SK-N-SH (cell line): Measurements from ENCODE around the gene PODXL. TPM values are rescaled to one million over a fixed set of nuclear protein-coding genes. Genes with fewer than 3 reads are reported as not detected.

Experiments used
- CTCF ChIA-PET: fragments of 300-600, 350-600 bp; formaldehyde crosslinking; extraction: SDS; loops from one replicate; lab custom pipeline; 2021; lab: Yijun Ruan, JAX
- POLR2A ChIA-PET: fragments of 350-600 bp; sonication (Branson Sonifier 250); formaldehyde crosslinking; extraction: SDS; loops from one replicate; lab custom pipeline; 2020; ENCODE audit warnings: antibody characterized with exemption, inconsistent platforms; lab: Yijun Ruan, JAX
- DNase-seq: peaks from one replicate; pipeline ENCODE4 v3.0.0; 2012
- H2AFZ ChIP-seq: fragments of 200-600 bp; sonication (generic); 2 replicates; pipeline ENCODE4 v1.8.1; 2016; ENCODE audit warnings: antibody characterized with exemption, mild to moderate bottlenecking, low read depth
- H3F3A ChIP-seq: fragments of 200-600 bp; sonication (generic); replicated peaks from 2 replicates; pipeline ENCODE3; 2016; ENCODE audit warnings: antibody characterized with exemption, mild to moderate bottlenecking; ENCODE audit not compliant: insufficient read depth
- H3K27ac ChIP-seq, 2 experiments: fragments of 200-500 bp in 1 of 2; fragments of 200-600 bp in 1 of 2; sonication (Bioruptor generic) in 1 of 2; sonication (generic), shearing (Covaris generic) in 1 of 2; 2 replicates each; pipeline versions ENCODE4 v1.5.1 to v1.6.1; 2014 to 2016; ENCODE audit warnings: low read depth in 2 of 2, inconsistent platforms in 1 of 2, low read length in 1 of 2, mild to moderate bottlenecking in 1 of 2, mixed read lengths in 1 of 2
- H3K27me3 ChIP-seq: fragments of 200-600 bp; sonication (generic), shearing (Covaris generic); 2 replicates; pipeline ENCODE4 v1.6.1; 2016; ENCODE audit warnings: mixed run types; ENCODE audit not compliant: insufficient read depth
- H3K36me3 ChIP-seq, 2 experiments: fragments of 200-500 bp in 1 of 2; fragments of 200-600 bp in 1 of 2; sonication (Bioruptor generic) in 1 of 2; sonication (generic) in 1 of 2; replicated peaks in 1 of 2; 2 replicates each; pipeline versions ENCODE3 to v1.5.1; 2014 to 2016; ENCODE audit warnings: low read length in 1 of 2, mild to moderate bottlenecking in 1 of 2; ENCODE audit not compliant: insufficient read depth in 2 of 2, control insufficient read depth in 1 of 2
- H3K4me1 ChIP-seq, 2 experiments: fragments of 200-500 bp in 1 of 2; fragments of 200-600 bp in 1 of 2; sonication (Bioruptor generic) in 1 of 2; sonication (generic), shearing (Covaris generic) in 1 of 2; 2 replicates each; pipeline versions ENCODE4 v1.5.1 to v1.6.1; 2014 to 2016; ENCODE audit warnings: low read depth in 1 of 2, low read length in 1 of 2, mixed run types in 1 of 2; ENCODE audit not compliant: insufficient read depth in 2 of 2, control insufficient read depth in 1 of 2
- H3K4me2 ChIP-seq: fragments of 200-600 bp; sonication (generic), shearing (Covaris generic); 2 replicates; pipeline ENCODE4 v1.6.1; 2017; ENCODE audit warnings: mixed run types
- H3K4me3 ChIP-seq, 2 experiments: fragments of 200-500 bp in 1 of 2; fragments of 200-600 bp in 1 of 2; sonication (Bioruptor generic) in 1 of 2; sonication (generic), shearing (Covaris generic) in 1 of 2; 2 replicates each; pipeline versions ENCODE4 v1.5.1 to v1.8.1; 2014 to 2016; ENCODE audit warnings: low read depth in 2 of 2, inconsistent platforms in 1 of 2, low read length in 1 of 2, mild to moderate bottlenecking in 1 of 2, mixed read lengths in 1 of 2, moderate library complexity in 1 of 2
- H3K79me2 ChIP-seq: fragments of 200-600 bp; sonication (generic); 2 replicates; pipeline ENCODE4 v1.8.1; 2017; ENCODE audit warnings: mild to moderate bottlenecking; ENCODE audit not compliant: insufficient read depth
- H3K9ac ChIP-seq: fragments of 200-600 bp; sonication (generic); 2 replicates; pipeline ENCODE4 v1.6.1; 2017; ENCODE audit warnings: mixed run types
- H3K9me2 ChIP-seq: fragments of 200-600 bp; sonication (generic); 2 replicates; pipeline ENCODE4 v1.6.1; 2017; ENCODE audit warnings: mixed run types
- H3K9me3 ChIP-seq: fragments of 200-600 bp; sonication (generic); 2 replicates; pipeline ENCODE4 v1.6.1; 2017; ENCODE audit warnings: mixed run types, mild to moderate bottlenecking, moderate library complexity
- H4K20me1 ChIP-seq: fragments of 200-600 bp; sonication (generic); 2 replicates; pipeline ENCODE4 v1.6.1; 2017; ENCODE audit warnings: mild to moderate bottlenecking, mixed run types; ENCODE audit not compliant: insufficient read depth
- ELF1 ChIP-seq: IDR thresholded peaks from 2 replicates; pipeline ENCODE4 v1.4.0; 2012
- EP300 ChIP-seq, 2 experiments: IDR thresholded peaks; 2 replicates each; pipeline versions ENCODE4 v1.4.0 to v1.6.1; 2012; ENCODE audit warnings: borderline replicate concordance in 1 of 2, low read depth in 1 of 2, low read length in 1 of 2
- EZH2phosphoT487 ChIP-seq: fragments of 200-600 bp; sonication (generic); IDR thresholded peaks from 2 replicates; pipeline ENCODE4 v1.6.1; 2017; ENCODE audit warnings: low read depth, mixed run types, mild to moderate bottlenecking, antibody characterized with exemption, moderate library complexity, borderline replicate concordance
- FOSL2 ChIP-seq: IDR thresholded peaks from 2 replicates; pipeline ENCODE4 v1.4.0; 2012; ENCODE audit warnings: low read depth, mild to moderate bottlenecking, moderate library complexity, borderline replicate concordance
- GABPA ChIP-seq: IDR thresholded peaks from 2 replicates; pipeline ENCODE4 v1.4.0; 2012; ENCODE audit warnings: low read depth, mild to moderate bottlenecking
- IRF3 ChIP-seq: fragments of 150-350 bp; IDR thresholded peaks from 2 replicates; pipeline ENCODE4 v1.6.1; 2016; ENCODE audit warnings: mild to moderate bottlenecking, low read depth, low read length
- JUND ChIP-seq: IDR thresholded peaks from 2 replicates; pipeline ENCODE4 v1.4.0; 2012
- MEF2A ChIP-seq: IDR thresholded peaks from 2 replicates; pipeline ENCODE4 v1.4.0; 2012; ENCODE audit warnings: low read depth, borderline replicate concordance
- MXI1 ChIP-seq: IDR thresholded peaks from 2 replicates; pipeline ENCODE4 v1.6.1; 2012; ENCODE audit warnings: mild to moderate bottlenecking, low read depth, low read length, improper control_type of control experiment
- NFIC ChIP-seq: IDR thresholded peaks from 2 replicates; pipeline ENCODE4 v1.4.0; 2012; ENCODE audit warnings: borderline replicate concordance
- RAD21 ChIP-seq: IDR thresholded peaks from 2 replicates; pipeline ENCODE4 v1.6.1; 2012; ENCODE audit warnings: mild to moderate bottlenecking, low read length
- REST ChIP-seq: IDR thresholded peaks from 2 replicates; pipeline ENCODE4 v1.6.1; 2012; ENCODE audit warnings: mild to moderate bottlenecking, low read depth, low read length, moderate library complexity
- RFX5 ChIP-seq: IDR thresholded peaks from 2 replicates; pipeline ENCODE4 v1.6.1; 2012; ENCODE audit warnings: mild to moderate bottlenecking, improper control_type of control experiment, low read length
- RXRA ChIP-seq: IDR thresholded peaks from 2 replicates; pipeline ENCODE4 v1.4.0; 2012; ENCODE audit warnings: low read depth, mild to moderate bottlenecking, borderline replicate concordance
- TCF12 ChIP-seq: IDR thresholded peaks from 2 replicates; pipeline ENCODE4 v1.4.0; 2012
- WGBS: methylation state at CpG from one replicate; pipeline ENCODE4 v1.1.6; 2017; ENCODE audit warnings: low lambda C conversion rate; 5-methylcytosine and 5-hydroxymethylcytosine counted together
- polyA plus RNA-seq, 3 experiments: library from polyadenylated mRNA; depleted of rRNA; stranded (reverse); fragments of >200 nt; gene quantifications; 2 replicates each; pipeline ENCODE4 v1.2.3, GENCODE V29; 2012
- TF ChIP-seq, protein P1 (sequence below): fragments of 200-600 bp; sonication (generic); IDR thresholded peaks from 2 replicates; pipeline ENCODE4 v1.6.1; 2017; ENCODE audit warnings: antibody characterized with exemption, mild to moderate bottlenecking, moderate library complexity
- TF ChIP-seq, protein P2 (sequence below): IDR thresholded peaks from 2 replicates; pipeline ENCODE4 v1.4.0; 2012; ENCODE audit warnings: low read depth

The PODXL gene
- polyA plus RNA-seq, 1 of the 3 experiments (the other 2 are of a cell fraction), result 76.1 TPM

DNA sequence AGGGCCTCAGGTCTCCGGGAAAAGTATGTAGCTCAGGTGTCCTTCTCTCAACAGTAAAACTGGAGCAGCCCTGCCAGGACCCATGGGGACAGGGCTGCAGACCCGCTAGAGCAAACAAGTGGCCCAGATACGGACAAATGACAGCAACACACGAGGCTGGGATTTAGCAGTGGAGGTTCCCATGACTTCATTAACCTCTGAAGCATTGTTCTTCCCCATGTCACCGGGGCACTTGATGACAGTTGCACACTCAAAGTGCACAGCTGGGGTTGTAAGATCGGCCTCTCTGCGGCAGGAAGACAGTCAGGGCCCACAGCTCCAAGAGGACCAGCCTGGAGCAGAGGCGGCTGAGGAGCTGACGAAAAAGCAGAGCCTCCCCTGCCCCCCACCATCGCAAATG, 12.5 kb upstream of the PODXL start:
- H3K9me3 ChIP-seq, result no peaks in the 10 kb centered on the region
- CTCF ChIA-PET, result no interaction called here
- no peaks in the 10 kb centered on the region for H3K36me3 ChIP-seq
- TF ChIP-seq RFX5 (no peak), MXI1 (no peak), GABPA (no peak), EZH2phosphoT487 (no peak), FOSL2 (no peak), TCF12 (no peak), RAD21 (no peak), MEF2A (no peak), IRF3 (no peak), ELF1 (no peak), RXRA (no peak), EP300 (IDR thresholded peaks at IDR 0.05; ENCODE audit: borderline replicate concordance in 1 of 2, low read depth in 1 of 2, low read length in 1 of 2) (no peak), NFIC (no peak), REST (no peak), JUND (no peak)
- TF ChIP-seq, protein P1, sequence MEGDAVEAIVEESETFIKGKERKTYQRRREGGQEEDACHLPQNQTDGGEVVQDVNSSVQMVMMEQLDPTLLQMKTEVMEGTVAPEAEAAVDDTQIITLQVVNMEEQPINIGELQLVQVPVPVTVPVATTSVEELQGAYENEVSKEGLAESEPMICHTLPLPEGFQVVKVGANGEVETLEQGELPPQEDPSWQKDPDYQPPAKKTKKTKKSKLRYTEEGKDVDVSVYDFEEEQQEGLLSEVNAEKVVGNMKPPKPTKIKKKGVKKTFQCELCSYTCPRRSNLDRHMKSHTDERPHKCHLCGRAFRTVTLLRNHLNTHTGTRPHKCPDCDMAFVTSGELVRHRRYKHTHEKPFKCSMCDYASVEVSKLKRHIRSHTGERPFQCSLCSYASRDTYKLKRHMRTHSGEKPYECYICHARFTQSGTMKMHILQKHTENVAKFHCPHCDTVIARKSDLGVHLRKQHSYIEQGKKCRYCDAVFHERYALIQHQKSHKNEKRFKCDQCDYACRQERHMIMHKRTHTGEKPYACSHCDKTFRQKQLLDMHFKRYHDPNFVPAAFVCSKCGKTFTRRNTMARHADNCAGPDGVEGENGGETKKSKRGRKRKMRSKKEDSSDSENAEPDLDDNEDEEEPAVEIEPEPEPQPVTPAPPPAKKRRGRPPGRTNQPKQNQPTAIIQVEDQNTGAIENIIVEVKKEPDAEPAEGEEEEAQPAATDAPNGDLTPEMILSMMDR, result no peak
- TF ChIP-seq, protein P2, sequence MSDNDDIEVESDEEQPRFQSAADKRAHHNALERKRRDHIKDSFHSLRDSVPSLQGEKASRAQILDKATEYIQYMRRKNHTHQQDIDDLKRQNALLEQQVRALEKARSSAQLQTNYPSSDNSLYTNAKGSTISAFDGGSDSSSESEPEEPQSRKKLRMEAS, result no peak
- no peaks in the 10 kb centered on the region for H3K4me1 ChIP-seq
- no peak overlapping the region for H2AFZ ChIP-seq
- 79% methylated on average over 10 of the region's 10 CpGs for WGBS
- POLR2A ChIA-PET, result no interaction called here
- no peak overlapping the region for H3K4me2 ChIP-seq
- DNase-seq, result no peak
- H3K4me3 ChIP-seq, result no peak overlapping the region
- no peak overlapping the region for H3K27ac ChIP-seq
- no peaks in the 10 kb centered on the region for H3K79me2 ChIP-seq
- no peaks in the 10 kb centered on the region for H3K9me2 ChIP-seq
- H4K20me1 ChIP-seq, result no peaks in the 10 kb centered on the region
- H3F3A ChIP-seq, result no peaks in the 10 kb centered on the region
- H3K27me3 ChIP-seq, result no peaks in the 10 kb centered on the region
- no peak overlapping the region for H3K9ac ChIP-seq
